CD4-positive, alpha-beta T cell treated with Interleukin-6 for 4 hours (primary cell): Measurements from ENCODE around the gene PDYN.

Experiments
- DNase-seq: peaks from one replicate; pipeline ENCODE4 v3.0.0-alpha.2; 2020; ENCODE audit warnings: mixed read lengths

The PDYN gene

GRCh38 chr20:1931830-1932229 lies 62.0 kb downstream of the PDYN start:
- no peak for DNase-seq

- no peak for DNase-seq
Observed at GRCh38 chr20:1930165-1930564, 63.7 kb downstream of the PDYN start.

- DNase-seq: no peak
Observed at GRCh38 chr20:1929460-1929859, 64.4 kb downstream of the PDYN start.

GRCh38 chr20:1928782-1929181 lies 65.1 kb downstream of the PDYN start:
- no peak for DNase-seq
